ENCODE measurements around the gene SLU7.

SLU7 gene

DNA sequence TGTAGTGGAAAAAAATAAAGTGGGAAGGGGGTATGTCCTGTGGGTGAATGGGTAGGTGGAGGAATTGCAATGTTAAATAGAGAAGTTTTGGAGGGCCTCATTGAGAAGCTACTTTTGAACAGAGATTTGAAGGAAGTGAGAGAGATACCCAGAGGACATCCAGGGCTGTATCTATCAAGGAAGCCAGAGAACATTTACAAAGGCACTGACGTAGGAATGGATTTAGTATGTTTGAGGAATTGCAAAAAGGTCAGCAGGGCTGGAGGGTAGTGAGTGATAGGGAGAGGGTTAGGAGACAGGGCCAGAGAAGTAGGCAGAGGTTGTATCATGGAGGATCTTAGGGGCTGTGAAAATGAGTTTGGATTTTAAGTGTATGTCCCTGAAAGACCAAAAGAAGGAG lies 16.7 kb upstream of the SLU7 start:
- TF ChIP-seq, protein P1, sequence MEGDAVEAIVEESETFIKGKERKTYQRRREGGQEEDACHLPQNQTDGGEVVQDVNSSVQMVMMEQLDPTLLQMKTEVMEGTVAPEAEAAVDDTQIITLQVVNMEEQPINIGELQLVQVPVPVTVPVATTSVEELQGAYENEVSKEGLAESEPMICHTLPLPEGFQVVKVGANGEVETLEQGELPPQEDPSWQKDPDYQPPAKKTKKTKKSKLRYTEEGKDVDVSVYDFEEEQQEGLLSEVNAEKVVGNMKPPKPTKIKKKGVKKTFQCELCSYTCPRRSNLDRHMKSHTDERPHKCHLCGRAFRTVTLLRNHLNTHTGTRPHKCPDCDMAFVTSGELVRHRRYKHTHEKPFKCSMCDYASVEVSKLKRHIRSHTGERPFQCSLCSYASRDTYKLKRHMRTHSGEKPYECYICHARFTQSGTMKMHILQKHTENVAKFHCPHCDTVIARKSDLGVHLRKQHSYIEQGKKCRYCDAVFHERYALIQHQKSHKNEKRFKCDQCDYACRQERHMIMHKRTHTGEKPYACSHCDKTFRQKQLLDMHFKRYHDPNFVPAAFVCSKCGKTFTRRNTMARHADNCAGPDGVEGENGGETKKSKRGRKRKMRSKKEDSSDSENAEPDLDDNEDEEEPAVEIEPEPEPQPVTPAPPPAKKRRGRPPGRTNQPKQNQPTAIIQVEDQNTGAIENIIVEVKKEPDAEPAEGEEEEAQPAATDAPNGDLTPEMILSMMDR (IDR thresholded peaks at IDR 0.05; ENCODE audit: insufficient read depth, low read depth, low read length, missing control alignments), result no peak
- H3K4me3 ChIP-seq (ENCODE audit: low read depth, low read length), result no peak overlapping the region
- no peak for DNase-seq (ENCODE audit: low read depth)

DNA sequence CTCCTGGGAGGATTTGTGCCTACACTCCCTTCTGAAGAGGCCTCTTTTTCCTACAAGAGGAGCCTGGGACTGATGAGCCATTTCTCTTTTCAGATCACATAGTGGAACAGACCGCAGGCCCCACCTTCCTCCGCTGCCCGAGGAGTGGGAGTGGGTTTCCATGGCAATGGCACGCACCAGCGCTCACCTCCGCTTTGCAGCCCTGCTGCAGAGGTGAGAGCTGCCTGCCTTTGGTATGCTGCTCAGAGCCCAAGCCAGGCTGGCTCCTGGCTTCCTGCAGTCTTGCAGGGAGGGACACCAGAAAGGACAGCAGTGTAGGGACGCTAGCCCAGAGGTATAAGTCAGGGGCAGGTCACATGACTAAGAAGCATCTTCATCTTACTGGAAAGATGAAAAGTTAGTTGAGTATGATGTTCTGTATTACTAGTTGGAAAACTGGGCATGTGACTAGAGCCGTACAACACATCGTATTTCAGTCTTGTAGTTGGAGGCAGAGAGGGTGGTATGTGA lies 15.2 kb upstream of the SLU7 start:
- DNase-seq (ENCODE audit: low read depth), result peak; percentile 88
- H3K4me3 ChIP-seq (ENCODE audit: low read depth, low read length), result peak overlapping the region; percentile 40
- TF ChIP-seq, protein P1 (IDR thresholded peaks at IDR 0.05; ENCODE audit: insufficient read depth, low read depth, low read length, missing control alignments), result no peak

DNA sequence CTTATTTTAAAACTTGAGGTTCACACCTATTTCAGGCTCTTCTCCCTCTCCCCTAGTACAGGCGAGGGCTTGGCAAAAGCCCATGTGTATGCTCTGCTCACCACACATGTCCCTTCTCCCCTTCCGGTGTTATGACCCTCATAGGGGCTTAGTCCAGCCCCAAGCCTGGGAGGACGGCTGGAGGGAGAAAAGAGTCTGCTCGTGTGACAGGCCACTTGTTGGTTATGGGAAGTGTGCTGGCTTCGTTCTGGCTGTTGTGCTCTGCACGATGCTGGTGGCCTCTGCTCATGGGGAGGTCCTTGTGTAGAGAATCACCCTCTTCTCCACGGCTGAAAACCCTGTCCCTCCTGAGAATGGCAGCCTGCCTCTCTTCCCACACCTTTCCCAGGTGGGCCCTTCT lies 13.9 kb upstream of the SLU7 start:
- DNase-seq (ENCODE audit: low read depth), result no peak
- TF ChIP-seq, protein P1 (IDR thresholded peaks at IDR 0.05; ENCODE audit: insufficient read depth, low read depth, low read length, missing control alignments), result no peak
- no peak overlapping the region for H3K4me3 ChIP-seq (ENCODE audit: low read depth, low read length)

DNA sequence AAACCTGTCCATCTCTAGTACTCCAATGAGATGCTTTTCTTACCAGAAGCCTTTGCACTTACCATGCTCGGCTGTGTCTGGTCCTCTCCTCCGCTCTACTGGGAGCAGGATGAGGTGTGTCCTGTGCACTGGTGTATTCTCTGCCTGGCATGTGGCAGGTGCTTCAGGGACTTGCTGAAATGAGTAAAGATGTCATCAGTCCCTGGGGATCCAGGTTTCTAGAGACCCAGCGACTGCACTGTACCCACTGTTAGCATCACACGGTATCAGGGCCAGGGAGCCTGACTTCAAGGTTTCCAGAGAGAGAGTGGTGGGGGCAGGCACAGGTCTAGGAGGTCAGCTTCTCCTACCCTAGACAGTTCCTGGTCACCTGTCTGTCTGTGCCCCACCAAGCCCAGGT lies 13.3 kb upstream of the SLU7 start:
- TF ChIP-seq, protein P1 (IDR thresholded peaks at IDR 0.05; ENCODE audit: insufficient read depth, low read depth, low read length, missing control alignments), result no peak
- no peak overlapping the region for H3K4me3 ChIP-seq (ENCODE audit: low read depth, low read length)
- DNase-seq (ENCODE audit: low read depth), result no peak

DNA sequence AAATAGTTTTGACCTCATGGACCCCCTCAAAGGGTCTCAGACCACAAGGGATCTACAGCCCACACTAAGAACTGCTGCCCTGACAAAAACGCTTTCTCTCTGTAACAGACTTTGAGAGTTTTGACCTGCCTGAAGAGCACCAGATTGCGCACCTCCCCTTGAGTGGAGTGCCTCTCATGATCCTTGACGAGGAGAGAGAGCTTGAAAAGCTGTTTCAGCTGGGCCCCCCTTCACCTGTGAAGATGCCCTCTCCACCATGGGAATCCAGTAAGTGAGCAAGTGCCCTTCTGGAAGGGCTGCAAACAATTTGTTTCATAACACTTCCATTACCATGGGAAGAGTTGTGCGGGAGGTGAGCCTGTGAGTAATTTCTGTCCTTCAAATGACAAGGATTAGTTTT lies 8.7 kb upstream of the SLU7 start:
- no peak overlapping the region for H3K4me3 ChIP-seq (ENCODE audit: low read depth, low read length)
- TF ChIP-seq, protein P1 (IDR thresholded peaks at IDR 0.05; ENCODE audit: insufficient read depth, low read depth, low read length, missing control alignments), result no peak
- no peak for DNase-seq (ENCODE audit: low read depth)

DNA sequence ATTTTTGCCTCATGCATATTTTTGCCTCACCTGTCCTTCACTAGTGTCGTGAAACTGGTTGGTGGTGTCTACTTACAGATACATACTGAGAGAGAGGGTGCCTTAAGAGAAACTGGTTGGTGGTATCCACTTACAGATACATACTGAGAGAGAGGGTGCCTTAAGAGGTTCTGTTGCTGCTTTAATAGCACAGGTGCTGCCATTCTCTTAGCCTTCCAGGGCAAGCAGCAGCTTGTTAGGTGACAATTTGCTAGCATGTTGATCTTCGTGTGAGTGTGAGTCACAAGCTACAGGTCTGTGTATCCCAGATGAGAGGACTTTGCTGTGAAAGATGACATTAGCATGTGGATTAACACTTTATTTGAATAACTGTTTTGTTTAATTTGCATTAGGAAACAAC lies 4.2 kb upstream of the SLU7 start:
- TF ChIP-seq, protein P1 (IDR thresholded peaks at IDR 0.05; ENCODE audit: insufficient read depth, low read depth, low read length, missing control alignments), result no peak
- H3K4me3 ChIP-seq (ENCODE audit: low read depth, low read length), result peak overlapping the region; percentile 74
- DNase-seq (ENCODE audit: low read depth), result peak; percentile 36

DNA sequence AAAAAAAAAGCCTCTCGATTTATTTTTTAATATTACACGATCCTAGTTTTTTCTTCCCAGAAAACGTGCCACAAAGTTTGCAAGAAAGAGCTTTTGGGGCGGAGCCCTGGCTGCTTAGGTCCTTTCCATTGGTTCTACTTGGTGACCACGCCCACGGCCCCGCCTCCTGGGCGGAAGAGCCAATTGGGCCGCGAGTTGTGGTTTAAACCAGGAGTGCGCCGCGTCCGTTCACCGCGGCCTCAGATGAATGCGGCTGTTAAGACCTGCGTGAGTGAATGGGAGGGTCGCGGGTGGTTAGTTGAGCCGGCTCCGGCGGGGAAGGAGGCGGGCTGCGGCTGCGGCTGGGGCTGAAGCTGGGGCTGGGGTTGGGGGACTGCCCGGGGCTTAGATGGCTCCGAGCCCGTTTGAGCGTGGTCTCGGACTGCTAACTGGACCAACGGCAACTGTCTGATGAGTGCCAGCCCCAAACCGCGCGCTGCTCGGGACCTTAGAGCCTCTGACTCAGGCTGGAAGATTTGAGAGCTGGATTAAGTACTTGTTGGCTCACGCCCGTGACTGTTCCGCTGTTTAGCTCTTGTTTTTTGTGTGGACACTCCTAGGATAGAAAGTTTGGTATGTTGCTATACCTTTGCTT lies 2.9 kb upstream of the SLU7 start, which contains the start of gene PTTG1:
PTTG1 (plus strand) TSS at position 231 of the 634 bp plus-strand sequence. CDS start 458 bp downstream, outside the sequence.
- TF ChIP-seq, protein P1 (IDR thresholded peaks at IDR 0.05; ENCODE audit: insufficient read depth, low read depth, low read length, missing control alignments), result no peak
- DNase-seq (ENCODE audit: low read depth), result peak; percentile 96

More for the DNA sequence above, 2.9 kb upstream of the SLU7 start, which contains the start of gene PTTG1:
- H3K4me3 ChIP-seq (ENCODE audit: low read depth, low read length), result peak within 1 kb of the TSS; percentile 74

Measured in GM12865 (cell line).